SH-SY5Y (cell line): Measurements from ENCODE around the gene TUBGCP5.

Source experiments
- GATA2 ChIP-seq: IDR thresholded peaks from 2 replicates; pipeline ENCODE4 v1.6.1; 2011; ENCODE audit warnings: mild to moderate bottlenecking, low read depth, low read length
- GATA3 ChIP-seq: IDR thresholded peaks from 2 replicates; pipeline ENCODE4 v1.6.1; 2011; ENCODE audit warnings: low read depth, mild to moderate bottlenecking, low read length, moderate library complexity

DNA sequence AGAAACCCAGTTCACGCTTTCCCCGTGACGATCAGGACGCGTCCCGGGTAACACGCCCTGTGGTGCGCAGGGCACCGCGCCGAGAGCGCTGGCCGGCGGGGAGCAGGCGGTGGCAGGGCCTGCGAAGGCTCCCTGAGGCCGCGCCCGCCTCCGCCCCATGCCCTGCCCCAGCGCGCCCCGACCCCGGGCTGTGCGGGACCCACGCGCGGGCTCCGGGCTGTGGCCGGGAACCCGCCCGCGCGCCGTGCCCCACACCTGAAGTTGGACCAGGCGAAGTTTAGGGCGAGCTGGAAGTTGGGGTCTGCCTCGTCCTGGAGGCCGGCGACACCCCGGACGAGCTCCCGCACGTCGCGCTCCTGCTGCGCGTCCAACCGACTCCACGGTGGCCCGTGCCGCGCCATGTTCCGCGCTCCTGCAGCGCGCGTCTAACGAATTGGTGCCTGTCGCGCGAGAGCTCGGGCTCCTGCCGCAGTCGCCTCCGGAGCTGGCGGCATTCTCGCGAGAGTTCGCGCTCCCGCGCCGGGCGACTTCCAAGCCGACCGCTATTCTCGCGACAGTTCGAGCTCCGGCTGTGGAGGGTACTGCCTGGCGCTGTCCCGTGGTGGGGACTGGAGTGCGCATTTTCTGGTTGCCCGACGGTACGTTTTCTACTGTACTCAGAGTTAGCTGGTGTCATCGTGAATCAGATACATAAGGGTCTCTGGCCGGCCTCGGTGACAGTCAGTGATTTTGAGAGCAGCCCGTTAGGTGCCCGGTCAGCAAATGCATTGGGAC is at the start of gene TUBGCP5:
- TF ChIP-seq GATA2 (no peak), GATA3 (no peak)
